Fibroblast of villous mesenchyme (primary cell): ENCODE data around the gene GALNT7. TPM values are rescaled to one million over a fixed set of nuclear protein-coding genes. Genes with fewer than 3 reads are reported as not detected.

ENCODE experiments used
- DNase-seq: peaks from one replicate; pipeline ENCODE4 v3.0.0-alpha.2; 2010; ENCODE audit warnings: low read depth
- H3K4me3 ChIP-seq: 2 replicates; pipeline ENCODE4 v1.5.1; 2011; ENCODE audit warnings: low read depth, mild to moderate bottlenecking, low read length
- total RNA-seq: library from RNA; depleted of rRNA; stranded (reverse); fragments of >200 nt; gene quantifications from 2 replicates; pipeline ENCODE4 v1.2.3, GENCODE V29; 2012
- TF ChIP-seq, protein P1 (sequence below): IDR thresholded peaks from 2 replicates; pipeline ENCODE4 v1.5.1; 2012; ENCODE audit warnings: low read depth, mild to moderate bottlenecking, low read length; ENCODE audit not compliant: insufficient read depth

The GALNT7 gene
- total RNA-seq, 1 donor: 23.3 TPM

DNA sequence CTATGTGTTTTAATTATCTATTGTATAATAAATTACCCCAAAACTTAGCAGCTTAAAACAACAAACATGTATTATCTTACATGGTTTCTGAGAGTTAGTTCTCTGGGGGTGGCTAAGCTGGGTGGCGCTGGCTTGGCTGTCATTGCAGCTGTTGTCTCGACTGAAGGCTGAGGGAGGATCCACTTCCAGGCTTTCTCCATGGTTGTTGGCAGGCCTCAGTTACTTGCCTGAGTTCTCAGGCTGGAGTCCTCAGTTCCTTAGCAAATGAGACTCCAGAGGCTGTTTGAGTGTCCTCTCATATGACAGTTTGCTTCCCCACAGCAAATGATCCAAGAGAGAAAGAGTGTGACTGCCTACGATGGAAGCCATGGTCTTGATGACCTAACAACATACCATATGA is 23.5 kb upstream of the GALNT7 start:
- DNase-seq: no peak
- no peak overlapping the region for H3K4me3 ChIP-seq
- TF ChIP-seq, protein P1, sequence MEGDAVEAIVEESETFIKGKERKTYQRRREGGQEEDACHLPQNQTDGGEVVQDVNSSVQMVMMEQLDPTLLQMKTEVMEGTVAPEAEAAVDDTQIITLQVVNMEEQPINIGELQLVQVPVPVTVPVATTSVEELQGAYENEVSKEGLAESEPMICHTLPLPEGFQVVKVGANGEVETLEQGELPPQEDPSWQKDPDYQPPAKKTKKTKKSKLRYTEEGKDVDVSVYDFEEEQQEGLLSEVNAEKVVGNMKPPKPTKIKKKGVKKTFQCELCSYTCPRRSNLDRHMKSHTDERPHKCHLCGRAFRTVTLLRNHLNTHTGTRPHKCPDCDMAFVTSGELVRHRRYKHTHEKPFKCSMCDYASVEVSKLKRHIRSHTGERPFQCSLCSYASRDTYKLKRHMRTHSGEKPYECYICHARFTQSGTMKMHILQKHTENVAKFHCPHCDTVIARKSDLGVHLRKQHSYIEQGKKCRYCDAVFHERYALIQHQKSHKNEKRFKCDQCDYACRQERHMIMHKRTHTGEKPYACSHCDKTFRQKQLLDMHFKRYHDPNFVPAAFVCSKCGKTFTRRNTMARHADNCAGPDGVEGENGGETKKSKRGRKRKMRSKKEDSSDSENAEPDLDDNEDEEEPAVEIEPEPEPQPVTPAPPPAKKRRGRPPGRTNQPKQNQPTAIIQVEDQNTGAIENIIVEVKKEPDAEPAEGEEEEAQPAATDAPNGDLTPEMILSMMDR: no peak

DNA sequence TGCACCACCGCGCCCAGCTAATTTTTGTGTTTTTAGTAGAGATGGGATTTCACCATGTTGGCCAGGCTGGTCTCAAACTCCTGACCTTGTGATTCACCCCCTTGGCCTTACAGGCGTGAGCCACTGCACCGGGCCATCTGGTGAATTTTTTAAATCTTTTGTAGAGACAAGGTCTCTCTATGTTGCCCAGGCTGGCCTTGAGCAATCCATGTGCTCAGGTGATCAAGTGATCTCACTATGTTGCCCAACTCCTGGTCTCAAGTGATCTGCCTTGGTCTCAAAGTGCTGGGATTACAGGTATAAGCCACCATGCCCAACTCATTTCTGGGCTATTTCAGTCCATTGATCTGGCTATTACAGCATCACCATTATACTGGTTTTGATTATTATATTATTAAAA is 22.2 kb upstream of the GALNT7 start:
- TF ChIP-seq, protein P1: no peak
- DNase-seq: no peak
- H3K4me3 ChIP-seq: no peak overlapping the region

DNA sequence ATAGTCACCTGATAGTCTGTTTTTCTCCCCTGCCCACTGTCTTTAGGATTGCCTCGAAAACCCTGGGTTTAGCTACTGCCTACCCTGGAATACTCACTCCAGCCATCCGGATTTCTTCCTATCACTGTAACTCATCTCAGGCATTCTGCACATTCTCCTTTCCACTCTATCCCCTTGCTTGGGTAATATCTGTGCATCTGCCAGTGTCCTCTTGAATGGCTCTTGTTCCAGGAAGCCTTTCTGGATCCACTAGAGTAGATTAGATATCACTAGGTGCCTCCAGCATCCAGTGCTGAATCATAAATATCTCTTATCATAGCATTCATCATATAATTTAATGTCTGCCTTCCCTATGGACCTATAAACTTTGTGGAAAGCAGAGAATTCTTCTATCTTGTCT is 17.1 kb upstream of the GALNT7 start:
- TF ChIP-seq, protein P1: no peak
- no peak overlapping the region for H3K4me3 ChIP-seq
- no peak for DNase-seq

DNA sequence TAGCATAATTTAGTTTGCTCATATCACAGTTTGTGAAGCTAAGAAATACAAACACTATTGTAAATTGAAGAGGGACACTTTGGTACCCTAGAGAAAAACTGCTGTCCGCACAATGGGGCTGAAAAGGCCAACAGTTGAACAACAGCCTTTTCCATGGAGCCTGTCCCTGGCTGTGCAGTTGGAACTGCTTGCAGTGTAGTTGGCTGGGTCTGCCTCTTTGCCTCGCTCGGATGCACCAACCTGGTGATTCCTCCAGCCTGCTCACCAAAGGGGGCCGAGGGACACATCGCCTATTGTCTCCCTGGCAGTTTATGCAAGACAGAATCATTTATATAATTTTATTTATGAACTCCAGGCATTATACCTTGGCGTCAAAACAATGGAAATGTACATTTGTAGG is 16.5 kb upstream of the GALNT7 start:
- TF ChIP-seq, protein P1: no peak
- H3K4me3 ChIP-seq: no peak overlapping the region
- DNase-seq: no peak

DNA sequence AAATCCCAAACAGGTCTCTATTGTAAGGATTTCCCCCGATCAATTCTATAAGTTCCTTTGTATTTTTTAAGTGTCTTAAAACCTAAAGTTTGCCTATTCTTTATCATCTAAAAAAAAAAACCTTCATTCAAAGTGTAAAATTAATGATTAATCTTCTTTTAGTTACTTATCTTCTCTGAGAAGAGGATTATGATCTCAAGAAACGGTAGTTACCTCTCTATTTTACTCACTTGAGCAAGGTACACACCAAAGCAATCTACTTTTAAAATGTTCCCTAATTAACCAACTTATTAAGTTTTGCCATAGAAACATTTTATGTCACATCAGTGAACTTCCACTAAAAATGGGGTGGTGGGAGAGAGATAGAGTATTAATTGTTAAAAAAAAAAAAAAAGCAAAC is 15.2 kb upstream of the GALNT7 start:
- TF ChIP-seq, protein P1: no peak
- DNase-seq: no peak
- no peak overlapping the region for H3K4me3 ChIP-seq

DNA sequence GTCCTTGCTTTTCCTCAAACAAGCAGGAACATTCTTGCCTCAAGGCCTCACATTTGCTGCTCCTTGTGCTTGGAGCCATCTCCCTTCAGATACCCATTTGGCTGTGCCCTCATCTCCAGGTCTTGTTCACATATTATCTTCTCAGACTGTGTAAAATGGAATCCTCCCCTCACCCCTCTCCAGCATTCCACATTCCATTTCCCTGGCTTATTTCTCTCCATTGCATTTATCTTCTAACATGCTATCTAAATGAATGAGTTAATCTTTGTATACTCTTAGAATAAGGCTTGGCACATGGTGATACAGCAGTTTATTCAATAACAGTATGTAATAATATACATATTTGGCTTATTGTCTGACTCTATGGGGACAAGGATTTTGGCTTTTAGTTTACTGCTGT is 8.8 kb upstream of the GALNT7 start:
- TF ChIP-seq, protein P1: no peak
- DNase-seq: no peak
- H3K4me3 ChIP-seq: no peak overlapping the region

DNA sequence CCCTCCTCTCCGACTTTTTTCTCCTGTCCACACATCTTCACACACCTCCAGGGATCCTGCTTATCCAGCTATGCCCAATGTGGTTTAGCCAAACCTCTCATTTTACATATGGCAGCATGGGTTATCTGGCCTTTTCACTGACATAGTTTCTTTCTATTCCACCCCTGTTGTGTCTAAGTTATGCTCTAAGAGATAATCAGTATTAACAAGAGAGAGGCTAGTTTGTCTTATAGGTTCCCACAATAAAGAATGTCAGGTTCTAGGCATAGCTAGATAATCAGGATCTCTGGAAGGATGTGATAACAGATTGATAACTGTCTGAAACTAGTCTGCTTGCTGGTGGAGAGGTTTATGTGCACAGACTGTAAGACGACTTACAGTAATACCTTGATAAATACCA is 7.7 kb upstream of the GALNT7 start:
- DNase-seq: no peak
- TF ChIP-seq, protein P1: no peak
- H3K4me3 ChIP-seq: no peak overlapping the region
